H1 (cell line): ENCODE results near the gene ASB4. TPM values are rescaled to one million over a fixed set of nuclear protein-coding genes. Genes with fewer than 3 reads are reported as not detected.

ENCODE experiments used
- CTCF ChIA-PET: fragments of 300-600 bp; sonication (Branson Sonifier 250); formaldehyde crosslinking; loops from one replicate; lab custom pipeline; 2021; ENCODE audit not compliant: partially characterized antibody; lab: Charles Lee
- POLR2A ChIA-PET: fragments of 300-600 bp; sonication (Branson Sonifier 250); formaldehyde crosslinking; loops from one replicate; lab custom pipeline; 2021; ENCODE audit warnings: inconsistent platforms; ENCODE audit not compliant: partially characterized antibody; lab: Charles Lee
- DNase-seq, 2 experiments: peaks; one replicate each; pipeline versions ENCODE4 v3.0.0 to v3.0.0-alpha.2; 2010 to 2022; ENCODE audit warnings: low spot score in 2 of 2, low read depth in 1 of 2, mixed read lengths in 1 of 2
- FAIRE-seq: peaks from 2 replicates; lab custom pipeline; 2011; peaks lifted over from hg19 to GRCh38; lab: Jason Lieb, UNC
- H2AFZ ChIP-seq: 2 replicates; pipeline ENCODE4 v1.8.1; 2012; ENCODE audit warnings: low read length, inconsistent platforms
- H2AK5ac ChIP-seq: 2 replicates; pipeline ENCODE4 v1.6.1; 2013; ENCODE audit warnings: low read depth, low read length
- H2BK120ac ChIP-seq: replicated peaks from 2 replicates; pipeline ENCODE3; 2013; ENCODE audit warnings: low read depth, low read length, inconsistent platforms
- H2BK12ac ChIP-seq: 2 replicates; pipeline ENCODE4 v1.6.1; 2013; ENCODE audit warnings: low read depth, low read length
- H2BK15ac ChIP-seq: 2 replicates; pipeline ENCODE4 v1.6.1; 2013; ENCODE audit warnings: low read length
- H2BK20ac ChIP-seq: 2 replicates; pipeline ENCODE4 v1.6.1; 2013; ENCODE audit warnings: low read length
- H2BK5ac ChIP-seq: 2 replicates; pipeline ENCODE4 v1.6.1; 2013; ENCODE audit warnings: low read depth, low read length
- H3K14ac ChIP-seq: 2 replicates; pipeline ENCODE4 v1.6.1; 2013; ENCODE audit warnings: inconsistent platforms; ENCODE audit not compliant: insufficient read length
- H3K18ac ChIP-seq: 2 replicates; pipeline ENCODE4 v1.6.1; 2013; ENCODE audit warnings: low read length; ENCODE audit errors: extremely low read depth
- H3K23ac ChIP-seq: 2 replicates; pipeline ENCODE4 v1.6.1; 2013; ENCODE audit warnings: inconsistent platforms; ENCODE audit not compliant: insufficient read length
- H3K23me2 ChIP-seq: 2 replicates; pipeline ENCODE4 v1.6.1; 2013; ENCODE audit warnings: low read depth, low read length
- H3K27ac ChIP-seq: 2 replicates; pipeline ENCODE4 v1.6.1; 2011; ENCODE audit warnings: low read depth, low read length, inconsistent platforms
- H3K27me3 ChIP-seq, 4 experiments: replicated peaks in 1 of 4; 1 replicate in 1 of 4; 2 replicates in 3 of 4; pipeline versions ENCODE4 v1.6.1 to v1.8.1; 2011 to 2013; ENCODE audit warnings: low read length in 3 of 4, mild to moderate bottlenecking in 3 of 4, inconsistent platforms in 2 of 4, mixed read lengths in 2 of 4, moderate library complexity in 1 of 4; ENCODE audit not compliant: control insufficient read depth in 3 of 4, insufficient read depth in 3 of 4; ENCODE audit errors: extremely low read depth in 1 of 4
- H3K36me3 ChIP-seq, 4 experiments: 2 replicates each; pipeline versions ENCODE4 v1.6.1 to v1.8.1; 2011 to 2013; ENCODE audit warnings: mild to moderate bottlenecking in 4 of 4, low read length in 3 of 4, moderate library complexity in 2 of 4, control low read depth in 1 of 4, inconsistent platforms in 1 of 4; ENCODE audit not compliant: insufficient read depth in 4 of 4, control insufficient read depth in 2 of 4
- H3K4ac ChIP-seq: replicated peaks from 2 replicates; pipeline ENCODE3; 2013; ENCODE audit warnings: low read length, low read depth, mixed read lengths, inconsistent platforms; ENCODE audit not compliant: insufficient read length
- H3K4me1 ChIP-seq, 4 experiments: replicated peaks in 1 of 4; 1 replicate in 1 of 4; 2 replicates in 3 of 4; pipeline versions ENCODE4 v1.6.1 to v1.8.1; 2011 to 2013; ENCODE audit warnings: low read length in 3 of 4, inconsistent platforms in 2 of 4, mixed read lengths in 1 of 4; ENCODE audit not compliant: insufficient read depth in 4 of 4, control insufficient read depth in 3 of 4
- H3K4me2 ChIP-seq, 2 experiments: 2 replicates each; pipeline versions ENCODE4 v1.6.1 to v1.8.1; 2011 to 2013; ENCODE audit warnings: low read depth in 2 of 2, low read length in 2 of 2, control low read depth in 1 of 2, inconsistent platforms in 1 of 2, mild to moderate bottlenecking in 1 of 2; ENCODE audit not compliant: insufficient read depth in 1 of 2
- H3K4me3 ChIP-seq, 4 experiments: fragments of 200-600, 300-600 bp in 1 of 4; sonication (generic), shearing (Covaris generic), sonication (Bioruptor Twin) in 1 of 4; 2 replicates each; pipeline versions ENCODE4 v1.5.1 to v1.8.1; 2011 to 2016; ENCODE audit warnings: low read length in 4 of 4, low read depth in 3 of 4, control low read depth in 2 of 4, inconsistent platforms in 2 of 4, mild to moderate bottlenecking in 2 of 4, mixed read lengths in 1 of 4, moderate library complexity in 1 of 4; ENCODE audit not compliant: insufficient read depth in 2 of 4; ENCODE audit errors: extremely low read depth in 1 of 4
- H3K56ac ChIP-seq: replicated peaks from 2 replicates; pipeline ENCODE3; 2013; ENCODE audit warnings: low read depth, mild to moderate bottlenecking, mixed read lengths, low read length, inconsistent platforms; ENCODE audit not compliant: insufficient read length
- H3K79me1 ChIP-seq: 2 replicates; pipeline ENCODE4 v1.6.1; 2013; ENCODE audit warnings: low read depth, low read length, control low read depth
- H3K79me2 ChIP-seq, 2 experiments: 2 replicates each; pipeline versions ENCODE4 v1.6.1 to v1.8.1; 2012 to 2013; ENCODE audit warnings: low read length in 2 of 2, mild to moderate bottlenecking in 2 of 2, inconsistent platforms in 1 of 2; ENCODE audit not compliant: insufficient read depth in 2 of 2, control insufficient read depth in 1 of 2
- H3K9ac ChIP-seq, 4 experiments: replicated peaks in 1 of 4; 1 replicate in 1 of 4; 2 replicates in 3 of 4; pipeline versions ENCODE4 v1.6.1 to v1.8.1; 2011 to 2013; ENCODE audit warnings: low read depth in 3 of 4, low read length in 3 of 4, control low read depth in 2 of 4, mild to moderate bottlenecking in 2 of 4, moderate library complexity in 2 of 4, inconsistent platforms in 1 of 4; ENCODE audit errors: extremely low read depth in 1 of 4
- H3K9me3 ChIP-seq, 2 experiments: 2 replicates each; pipeline versions ENCODE4 v1.6.1 to v1.8.1; 2012 to 2013; ENCODE audit warnings: mild to moderate bottlenecking in 2 of 2, moderate library complexity in 2 of 2, control low read depth in 1 of 2, inconsistent platforms in 1 of 2, low read depth in 1 of 2, low read length in 1 of 2, mixed read lengths in 1 of 2; ENCODE audit not compliant: insufficient read depth in 2 of 2
- H4K20me1 ChIP-seq, 2 experiments: replicated peaks in 1 of 2; 2 replicates each; pipeline versions ENCODE3 to v1.8.1; 2011 to 2013; ENCODE audit warnings: inconsistent platforms in 2 of 2, low read length in 2 of 2, mild to moderate bottlenecking in 1 of 2; ENCODE audit not compliant: insufficient read depth in 2 of 2, control insufficient read depth in 1 of 2
- H4K5ac ChIP-seq: 2 replicates; pipeline ENCODE4 v1.6.1; 2013; ENCODE audit warnings: low read length, low read depth, mixed read lengths, inconsistent platforms; ENCODE audit not compliant: insufficient read length
- H4K8ac ChIP-seq: 2 replicates; pipeline ENCODE4 v1.8.0; 2013; ENCODE audit warnings: mild to moderate bottlenecking, moderate library complexity, low read length, inconsistent platforms; ENCODE audit not compliant: insufficient read depth; ENCODE audit errors: extremely low read depth
- H4K91ac ChIP-seq: replicated peaks from 2 replicates; pipeline ENCODE3; 2013; ENCODE audit warnings: low read length, mixed read lengths, inconsistent platforms; ENCODE audit not compliant: insufficient read length
- EGR1 ChIP-seq: IDR thresholded peaks from 2 replicates; pipeline ENCODE4 v1.6.1; 2011; ENCODE audit warnings: low read depth, low read length, borderline replicate concordance
- WGBS, 2 experiments: shearing (Covaris generic) in 1 of 2; methylation state at CpG; one replicate each; pipeline versions ENCODE4 v1.1.6 to v1.1.7; 2013 to 2015; ENCODE audit warnings: low lambda C conversion rate in 2 of 2, mixed read lengths in 2 of 2, inconsistent platforms in 1 of 2, low coverage in 1 of 2, missing lambda C conversion rate in 1 of 2; ENCODE audit not compliant: insufficient replicate concordance in 2 of 2, insufficient coverage in 1 of 2, insufficient read length in 1 of 2; ENCODE audit errors: extremely low coverage in 1 of 2, missing lambda C conversion rate in 1 of 2; 5-methylcytosine and 5-hydroxymethylcytosine counted together
- polyA plus RNA-seq, 7 experiments: library from polyadenylated mRNA; depleted of rRNA in 3 of 7; stranded (reverse) in 5 of 7; unstranded in 2 of 7; fragments of >200 nt in 5 of 7; fragments of 200-250 nt in 2 of 7; gene quantifications; 1 replicate in 5 of 7; 2 replicates in 1 of 7; 4 replicates in 1 of 7; pipeline versions ENCODE4 v1.2.1 to v1.2.3, GENCODE V29; 2011 to 2013; ENCODE audit warnings: missing spikeins in 2 of 7, mixed read lengths in 2 of 7
- total RNA-seq: library from RNA; stranded (reverse); fragmentation: NEBNext Ultra II Directional; extraction: Animal tissue kit (Norgen Biotek cat#: 25700); gene quantifications from 2 replicates; pipeline ENCODE4 v1.2.1, GENCODE V29; 2021
- TF ChIP-seq, protein P1 (sequence below): IDR thresholded peaks from 2 replicates; pipeline ENCODE4 v1.6.1; 2012; ENCODE audit warnings: low read length, inconsistent platforms

ASB4 gene
- total and polyA plus RNA-seq, 2 of the 8 experiments (the other 6 are each of a cell fraction or from before 2014, with no cell fraction given), result not detected

GRCh38 chr7:95549818-95550529 is 64.2 kb downstream of the ASB4 start:
- ChIA-PET POLR2A (no interaction called here), CTCF (interaction anchor here (0.6 to 15.7 kb wide), 9 partner anchors 10 to 292 kb away, joined by 3 to 187 read pairs (median 3); no protein-coding TSS in a partner anchor)
- Histone ChIP-seq H3K23me2 (no peaks in the 10 kb centered on the region), H3K14ac (no peak overlapping the region), H3K23ac (no peak overlapping the region), H3K9ac (no peak overlapping the region), H3K36me3 (no peaks in the 10 kb centered on the region), H2BK5ac (no peak overlapping the region), H4K91ac (no peak overlapping the region), H2BK120ac (no peak overlapping the region), H3K56ac (no peak overlapping the region), H3K4me2 (no peak overlapping the region), H4K8ac (no peak overlapping the region), H3K4me3 (no peak overlapping the region), H3K9me3 (no peaks in the 10 kb centered on the region), H3K4ac (no peak overlapping the region), H4K20me1 (no peaks in the 10 kb centered on the region), H2AFZ (0 out of 2 replicates have a peak overlapping the region, but pooled peaks have one; percentile 37), H2BK12ac (no peak overlapping the region), H3K18ac (no peak overlapping the region), H4K5ac (no peak overlapping the region), H3K79me2 (no peaks in the 10 kb centered on the region), H3K27ac (no peak overlapping the region), H3K4me1 (no peaks in the 10 kb centered on the region), H2BK20ac (no peak overlapping the region), H3K27me3 (no peaks in the 10 kb centered on the region), H3K79me1 (no peaks in the 10 kb centered on the region), H2BK15ac (no peak overlapping the region), H2AK5ac (no peak overlapping the region)
- no peak for FAIRE-seq
- no peak for DNase-seq
- WGBS, 2 experiments, result 94% methylated on average over 6 of the region's 6 CpGs; no CpG with 5 or more reads in 1 of the 2 experiments
- TF ChIP-seq, protein P1, sequence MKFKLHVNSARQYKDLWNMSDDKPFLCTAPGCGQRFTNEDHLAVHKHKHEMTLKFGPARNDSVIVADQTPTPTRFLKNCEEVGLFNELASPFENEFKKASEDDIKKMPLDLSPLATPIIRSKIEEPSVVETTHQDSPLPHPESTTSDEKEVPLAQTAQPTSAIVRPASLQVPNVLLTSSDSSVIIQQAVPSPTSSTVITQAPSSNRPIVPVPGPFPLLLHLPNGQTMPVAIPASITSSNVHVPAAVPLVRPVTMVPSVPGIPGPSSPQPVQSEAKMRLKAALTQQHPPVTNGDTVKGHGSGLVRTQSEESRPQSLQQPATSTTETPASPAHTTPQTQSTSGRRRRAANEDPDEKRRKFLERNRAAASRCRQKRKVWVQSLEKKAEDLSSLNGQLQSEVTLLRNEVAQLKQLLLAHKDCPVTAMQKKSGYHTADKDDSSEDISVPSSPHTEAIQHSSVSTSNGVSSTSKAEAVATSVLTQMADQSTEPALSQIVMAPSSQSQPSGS, result no peak
- no peak for TF ChIP-seq EGR1
